GM18907 (cell line): ENCODE results near the gene RBP3.

Experiments used
- ATAC-seq: cut with Tn5 transposase; IDR thresholded peaks from one replicate; pipeline ENCODE4 v1.9.1; 2021; ENCODE audit warnings: mild to moderate bottlenecking, moderate library complexity; ENCODE audit not compliant: unreplicated experiment

Gene RBP3

GRCh38 chr10:47317251-47317650 is 30.9 kb upstream of the RBP3 start:
- ATAC-seq, result no peak

- ATAC-seq, result no peak
Observed at GRCh38 chr10:47318706-47319105, 29.5 kb upstream of the RBP3 start.

- ATAC-seq, result no peak
Observed at GRCh38 chr10:47319784-47320183, 28.4 kb upstream of the RBP3 start.

- no peak for ATAC-seq
Observed at GRCh38 chr10:47320812-47321211, 27.4 kb upstream of the RBP3 start.

- no peak for ATAC-seq
Observed at GRCh38 chr10:47321521-47322195, 26.5 kb upstream of the RBP3 start.

DNA sequence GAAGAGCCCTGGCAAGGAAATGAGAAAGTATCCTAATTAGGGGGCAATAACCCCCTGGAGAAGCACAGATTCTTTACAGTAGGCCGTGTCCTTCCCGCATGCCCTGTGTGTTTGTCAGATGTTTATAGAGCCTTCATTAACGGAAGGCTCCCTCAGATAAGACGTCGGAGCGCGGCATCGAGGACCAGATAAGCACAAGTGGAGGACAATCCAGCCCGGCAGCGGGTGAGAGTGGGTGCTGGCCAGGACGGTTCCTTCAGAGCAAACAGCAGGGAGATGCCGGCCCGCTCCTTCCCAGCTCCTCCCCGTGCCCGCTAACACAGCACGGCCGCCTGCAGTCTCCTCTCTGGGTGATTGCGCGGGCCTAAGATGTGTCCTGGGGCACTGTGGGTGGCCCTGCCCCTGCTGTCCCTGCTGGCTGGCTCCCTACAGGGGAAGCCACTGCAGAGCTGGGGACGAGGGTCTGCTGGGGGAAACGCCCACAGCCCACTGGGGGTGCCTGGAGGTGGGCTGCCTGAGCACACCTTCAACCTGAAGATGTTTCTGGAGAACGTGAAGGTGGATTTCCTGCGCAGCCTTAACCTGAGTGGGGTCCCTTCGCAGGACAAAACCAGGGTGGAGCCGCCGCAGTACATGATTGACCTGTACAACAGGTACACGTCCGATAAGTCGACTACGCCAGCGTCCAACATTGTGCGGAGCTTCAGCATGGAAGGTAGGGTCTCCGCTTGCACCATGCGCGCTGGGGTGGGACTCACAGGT is 25.7 kb upstream of the RBP3 start, which contains the start of gene GDF2:
TSS of gene GDF2 (plus strand) at position 155 of the 762 bp plus-strand sequence. CDS start at position 370, 215 bp downstream.
- ATAC-seq, result no peak

DNA sequence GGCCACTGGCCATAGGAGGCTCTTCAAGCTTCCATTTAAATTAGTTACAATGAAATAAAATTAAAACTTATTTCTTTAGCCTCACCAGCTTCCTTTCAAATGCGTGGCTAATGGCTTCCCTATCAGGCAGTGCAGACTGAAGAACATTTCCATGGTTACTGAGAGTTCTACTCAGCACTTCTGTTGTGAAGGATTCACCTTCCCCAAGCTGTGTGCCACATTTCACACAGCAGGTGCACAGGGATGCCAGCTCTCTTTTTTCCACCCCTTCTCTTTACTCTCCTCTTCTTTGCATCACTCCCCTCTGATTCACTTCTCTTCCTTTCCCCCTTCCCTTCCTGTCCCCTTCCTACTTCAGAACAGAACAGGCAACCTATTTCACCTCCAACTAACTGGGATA is 25.1 kb upstream of the RBP3 start:
- ATAC-seq, result no peak

DNA sequence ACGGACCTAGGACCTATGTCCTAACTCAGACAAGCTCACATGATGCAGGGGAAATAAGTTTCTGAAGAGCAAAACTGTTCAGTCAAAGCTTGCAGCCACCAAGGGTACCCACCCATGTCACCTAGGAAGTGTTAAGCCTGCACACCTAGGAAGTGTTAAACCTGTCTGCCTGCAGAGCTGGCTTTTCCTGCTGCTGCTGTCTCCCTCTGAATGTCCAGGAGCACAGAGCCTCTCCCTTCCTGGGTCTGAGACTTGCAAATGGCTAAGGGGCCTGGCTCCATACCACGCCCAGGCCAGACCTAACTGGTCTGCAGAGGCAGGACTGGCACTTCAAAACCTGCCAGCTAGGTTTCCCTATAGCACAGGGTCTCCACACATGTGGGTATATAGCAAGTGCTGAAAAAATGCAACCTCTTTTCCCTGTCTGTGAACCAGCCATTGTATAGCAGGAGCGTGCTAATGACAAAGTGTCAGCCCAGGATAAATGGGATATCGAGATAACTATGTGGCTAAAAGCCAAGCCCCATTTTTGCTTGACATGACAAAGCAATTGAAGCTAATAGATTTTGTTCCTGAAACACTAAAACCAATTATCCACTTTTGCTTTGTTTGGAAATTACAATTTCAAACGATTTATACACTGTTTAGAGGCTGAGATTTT is 24.4 kb upstream of the RBP3 start:
- ATAC-seq, result no peak

DNA sequence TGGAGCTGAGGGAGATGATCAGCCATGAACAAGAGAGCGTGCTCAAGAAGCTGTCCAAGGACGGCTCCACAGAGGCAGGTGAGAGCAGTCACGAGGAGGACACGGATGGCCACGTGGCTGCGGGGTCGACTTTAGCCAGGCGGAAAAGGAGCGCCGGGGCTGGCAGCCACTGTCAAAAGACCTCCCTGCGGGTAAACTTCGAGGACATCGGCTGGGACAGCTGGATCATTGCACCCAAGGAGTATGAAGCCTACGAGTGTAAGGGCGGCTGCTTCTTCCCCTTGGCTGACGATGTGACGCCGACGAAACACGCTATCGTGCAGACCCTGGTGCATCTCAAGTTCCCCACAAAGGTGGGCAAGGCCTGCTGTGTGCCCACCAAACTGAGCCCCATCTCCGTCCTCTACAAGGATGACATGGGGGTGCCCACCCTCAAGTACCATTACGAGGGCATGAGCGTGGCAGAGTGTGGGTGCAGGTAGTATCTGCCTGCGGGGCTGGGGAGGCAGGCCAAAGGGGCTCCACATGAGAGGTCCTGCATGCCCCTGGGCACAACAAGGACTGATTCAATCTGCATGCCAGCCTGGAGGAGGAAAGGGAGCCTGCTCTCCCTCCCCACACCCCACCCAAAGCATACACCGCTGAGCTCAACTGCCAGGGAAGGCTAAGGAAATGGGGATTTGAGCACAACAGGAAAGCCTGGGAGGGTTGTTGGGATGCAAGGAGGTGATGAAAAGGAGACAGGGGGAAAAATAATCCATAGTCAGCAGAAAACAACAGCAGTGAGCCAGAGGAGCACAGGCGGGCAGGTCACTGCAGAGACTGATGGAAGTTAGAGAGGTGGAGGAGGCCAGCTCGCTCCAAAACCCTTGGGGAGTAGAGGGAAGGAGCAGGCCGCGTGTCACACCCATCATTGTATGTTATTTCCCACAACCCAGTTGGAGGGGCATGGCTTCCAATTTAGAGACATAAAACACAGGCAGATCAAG is 22.6 kb upstream of the RBP3 start:
- ATAC-seq, result no peak

GRCh38 chr10:47326306-47326926 is 21.7 kb upstream of the RBP3 start:
- no peak for ATAC-seq

DNA sequence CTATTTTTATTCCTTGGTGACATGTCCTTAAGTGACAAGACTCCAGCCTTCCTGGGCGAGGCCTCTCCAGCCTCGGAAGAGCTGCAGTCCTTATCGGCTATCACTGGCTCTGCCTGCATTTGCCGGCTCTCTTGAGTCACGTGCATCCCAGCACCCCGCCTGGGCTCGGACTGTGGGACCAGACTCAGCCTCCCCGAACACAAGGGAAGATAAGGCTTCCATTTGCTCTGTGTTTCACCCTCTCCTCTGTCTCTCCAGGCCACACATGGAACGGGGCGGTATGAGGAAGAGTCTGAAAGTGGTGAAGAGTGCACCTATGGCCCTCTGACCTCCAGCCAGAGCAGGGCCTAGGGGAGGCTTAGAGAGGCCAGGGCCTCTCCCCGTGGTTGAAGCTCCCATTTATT is 21.2 kb upstream of the RBP3 start:
- no peak for ATAC-seq

- no peak for ATAC-seq
Observed at GRCh38 chr10:47329855-47330254, 18.3 kb upstream of the RBP3 start.

DNA sequence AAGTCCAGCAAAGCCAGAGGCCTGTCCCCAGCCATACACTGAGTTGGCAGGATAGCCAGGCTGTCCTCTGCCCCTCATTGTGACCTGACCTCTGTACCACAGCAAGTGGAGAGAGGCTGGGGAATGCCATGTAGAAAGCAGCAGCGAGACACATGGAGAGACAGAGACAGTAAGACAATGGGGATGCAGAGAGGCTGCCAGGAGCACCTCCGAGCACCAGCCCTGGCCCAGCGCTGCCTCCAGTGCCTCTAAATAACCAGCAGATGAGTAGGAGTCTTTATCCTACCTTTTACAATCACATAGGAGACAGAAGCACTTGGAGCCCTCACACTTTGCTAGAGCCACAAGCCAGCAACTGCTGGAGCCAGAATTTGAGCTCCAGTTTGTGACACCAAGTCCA is 17.8 kb upstream of the RBP3 start:
- ATAC-seq, result no peak

GRCh38 chr10:47330804-47331203 is 17.4 kb upstream of the RBP3 start:
- ATAC-seq, result no peak

GRCh38 chr10:47331491-47331890 is 16.7 kb upstream of the RBP3 start:
- ATAC-seq, result no peak

DNA sequence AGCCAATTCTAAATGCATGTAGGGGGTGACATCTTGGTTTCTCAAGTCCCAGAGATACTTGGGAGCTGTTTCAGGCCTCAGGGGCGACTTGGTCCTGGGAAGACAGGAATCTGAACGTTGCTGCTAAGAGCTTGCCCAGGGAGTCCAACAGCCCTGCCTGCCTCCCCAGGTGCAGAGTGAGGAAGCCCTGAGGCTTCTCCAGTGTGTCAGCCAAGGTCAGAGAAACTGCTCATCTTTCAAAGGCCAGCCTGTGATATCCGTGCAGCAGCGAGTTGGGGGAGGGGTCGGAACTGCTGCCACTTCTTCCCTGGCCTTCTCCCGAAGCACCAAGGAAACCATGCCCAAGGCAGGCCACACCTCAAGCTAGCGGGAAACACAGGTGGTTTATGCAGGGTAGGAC is 16.2 kb upstream of the RBP3 start:
- no peak for ATAC-seq

DNA sequence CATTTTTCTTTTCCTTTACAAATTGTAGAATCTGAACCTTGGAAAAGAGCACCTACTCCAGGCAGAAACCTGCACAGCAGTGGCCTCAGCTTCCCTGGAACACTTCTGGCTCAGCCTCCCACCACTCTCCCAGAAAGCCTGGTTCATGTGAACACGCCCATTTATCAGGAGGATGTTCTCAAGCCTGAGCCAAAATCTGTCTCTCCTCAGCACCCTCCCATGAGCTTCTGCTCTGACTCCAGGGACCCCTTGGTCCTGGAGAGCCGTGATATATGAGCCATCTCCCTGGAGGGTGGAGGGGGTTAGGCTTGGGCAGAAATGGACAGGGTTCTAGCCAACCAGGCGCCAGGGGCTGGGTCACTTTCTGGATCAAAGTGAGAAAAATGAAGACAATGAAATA is 15.8 kb upstream of the RBP3 start:
- no peak for ATAC-seq

GRCh38 chr10:47332946-47333345 is 15.2 kb upstream of the RBP3 start:
- ATAC-seq, result no peak

DNA sequence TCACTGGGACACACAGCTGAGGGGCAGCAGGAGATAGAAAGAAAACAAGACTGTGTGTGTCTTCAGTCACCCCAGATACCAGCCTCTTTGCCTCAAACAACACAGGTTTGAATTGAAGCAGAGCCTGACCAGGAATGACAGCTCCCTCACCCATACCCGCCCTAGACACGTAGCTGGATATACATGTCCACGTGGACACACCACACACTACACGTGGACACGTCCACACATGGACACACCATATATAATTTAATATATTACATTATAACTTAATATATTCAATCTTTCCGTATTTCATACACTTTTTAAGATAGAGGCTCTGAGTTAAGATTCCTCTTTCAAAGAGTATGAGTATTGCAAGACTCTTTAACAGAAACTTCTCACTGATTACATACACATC is 14.6 kb upstream of the RBP3 start:
- ATAC-seq, result no peak
